ENCODE results near the gene ADGRV1. TPM values are rescaled to one million over a fixed set of nuclear protein-coding genes. Genes with fewer than 3 reads are reported as not detected.

Gene ADGRV1
- polyA plus RNA-seq, 3 donors, result 0.18 to 0.33 TPM; not detected in 1

GRCh38 chr5:91031402-91031752, 472.8 kb downstream of the ADGRV1 start:
- Histone ChIP-seq H3K9ac (ENCODE audit: insufficient read depth, low read length, poor library complexity, severe bottlenecking) (no peak overlapping the region), H2AFZ (ENCODE audit: insufficient read depth, low read depth, low read length, poor library complexity, severe bottlenecking) (no peak overlapping the region), H3K4me2 (replicated peaks; ENCODE audit: extremely low read depth, low read length, poor library complexity, severe bottlenecking) (no peak overlapping the region), H3K36me3 (replicated peaks in 1 of 2; ENCODE audit: control insufficient read depth in 1 of 2, insufficient read depth in 2 of 2, low read length in 2 of 2) (no peaks in the 10 kb centered on the region), H3K4me3 (replicated peaks in 1 of 3; ENCODE audit: low read depth in 2 of 3, low read length in 3 of 3) (no peak overlapping the region), H4K20me1 (ENCODE audit: insufficient read depth, low read length) (no peaks in the 10 kb centered on the region), H3K4me1 (ENCODE audit: control insufficient read depth in 1 of 2, insufficient read depth in 2 of 2, low read length in 2 of 2) (no peaks in the 10 kb centered on the region), H3K27me3 (ENCODE audit: control insufficient read depth in 2 of 2, insufficient read depth in 2 of 2, low read length in 2 of 2) (no peaks in the 10 kb centered on the region), H3K79me2 (ENCODE audit: insufficient read depth, low read length) (no peaks in the 10 kb centered on the region), H3K9me3 (replicated peaks in 1 of 2; ENCODE audit: control insufficient read depth in 1 of 2, insufficient read depth in 1 of 2, low read length in 2 of 2) (no peaks in the 10 kb centered on the region), H3K27ac (ENCODE audit: low read depth in 1 of 2, low read length in 2 of 2) (no peak overlapping the region)
- no peaks in the 10 kb centered on the region for H3K4me1 Mint-ChIP-seq
- peaks cover 0 to under 1% (median 0%) of the 10 kb centered on the region in 7 donors for H3K9me3 Mint-ChIP-seq
- WGBS (ENCODE audit: insufficient coverage), result 100% methylated on average over 1 of the region's 1 CpG
- TF ChIP-seq CTCF (IDR thresholded peaks at IDR 0.05), result no peak
- no peak overlapping the region for H3K27ac Mint-ChIP-seq
- no peak overlapping the region for H3K4me3 Mint-ChIP-seq
- H3K36me3 Mint-ChIP-seq, result no peaks in the 10 kb centered on the region
- H3K27me3 Mint-ChIP-seq (ENCODE audit: low read depth in 3 of 3), result peaks cover 0 to 2% (median 0%) of the 10 kb centered on the region in 3 donors
- DNase-seq, result no peak
- intact Hi-C loops (cut with micrococcal nuclease), result no loop called here

- no peak for TF ChIP-seq CTCF (IDR thresholded peaks at IDR 0.05)
- Histone ChIP-seq H3K4me2 (replicated peaks; ENCODE audit: extremely low read depth, low read length, poor library complexity, severe bottlenecking) (no peak overlapping the region), H3K9me3 (replicated peaks in 1 of 2; ENCODE audit: control insufficient read depth in 1 of 2, insufficient read depth in 1 of 2, low read length in 2 of 2) (no peaks in the 10 kb centered on the region), H3K79me2 (ENCODE audit: insufficient read depth, low read length) (no peaks in the 10 kb centered on the region), H3K27me3 (ENCODE audit: control insufficient read depth in 2 of 2, insufficient read depth in 2 of 2, low read length in 2 of 2) (no peaks in the 10 kb centered on the region), H3K9ac (ENCODE audit: insufficient read depth, low read length, poor library complexity, severe bottlenecking) (no peak overlapping the region), H3K4me1 (ENCODE audit: control insufficient read depth in 1 of 2, insufficient read depth in 2 of 2, low read length in 2 of 2) (no peaks in the 10 kb centered on the region), H2AFZ (ENCODE audit: insufficient read depth, low read depth, low read length, poor library complexity, severe bottlenecking) (no peak overlapping the region), H3K36me3 (replicated peaks in 1 of 2; ENCODE audit: control insufficient read depth in 1 of 2, insufficient read depth in 2 of 2, low read length in 2 of 2) (no peaks in the 10 kb centered on the region), H3K4me3 (replicated peaks in 1 of 3; ENCODE audit: low read depth in 2 of 3, low read length in 3 of 3) (no peak overlapping the region), H3K27ac (ENCODE audit: low read depth in 1 of 2, low read length in 2 of 2) (no peak overlapping the region), H4K20me1 (ENCODE audit: insufficient read depth, low read length) (no peaks in the 10 kb centered on the region)
- H3K4me3 Mint-ChIP-seq, result no peak overlapping the region
- peaks cover 0 to 1% (median 0%) of the 10 kb centered on the region in 7 donors for H3K9me3 Mint-ChIP-seq
- H3K27ac Mint-ChIP-seq, result no peak overlapping the region
- peaks cover 0 to 2% (median 0%) of the 10 kb centered on the region in 3 donors for H3K27me3 Mint-ChIP-seq (ENCODE audit: low read depth in 3 of 3)
- H3K36me3 Mint-ChIP-seq, result no peaks in the 10 kb centered on the region
- WGBS (ENCODE audit: insufficient coverage), result 100% methylated on average over 2 of the region's 5 CpGs
- no peak for DNase-seq
- H3K4me1 Mint-ChIP-seq, result no peaks in the 10 kb centered on the region
- intact Hi-C loops (cut with micrococcal nuclease), result no loop called here
These were observed 473.5 kb downstream of the ADGRV1 start for GRCh38 chr5:91032125-91032524.

Measured in CD14-positive monocyte (primary cell).